ENCODE measurements around the gene SNX7.

SNX7 gene

DNA sequence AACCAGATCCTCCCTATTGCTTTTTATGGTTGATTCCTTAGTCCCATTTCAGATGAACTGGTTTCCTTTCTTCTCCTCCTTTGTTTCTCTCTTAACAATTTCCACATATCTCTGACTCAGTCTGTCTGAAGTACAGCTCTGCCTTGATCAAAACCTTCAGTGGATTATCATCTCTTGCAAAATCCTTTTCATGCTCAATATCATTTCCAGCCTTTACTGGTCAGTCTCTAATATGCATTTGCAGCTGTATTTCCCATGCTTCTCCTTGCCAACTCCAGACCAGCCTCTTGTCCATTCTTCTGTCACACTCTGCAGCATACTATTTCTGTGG is 72.2 kb downstream of the SNX7 start:
- H3K79me2 ChIP-seq (ENCODE audit: insufficient read depth, low read length) = no peaks in the 10 kb centered on the region
- H3K4me2 ChIP-seq (ENCODE audit: low read depth, low read length, poor library complexity, severe bottlenecking) = no peak overlapping the region

DNA sequence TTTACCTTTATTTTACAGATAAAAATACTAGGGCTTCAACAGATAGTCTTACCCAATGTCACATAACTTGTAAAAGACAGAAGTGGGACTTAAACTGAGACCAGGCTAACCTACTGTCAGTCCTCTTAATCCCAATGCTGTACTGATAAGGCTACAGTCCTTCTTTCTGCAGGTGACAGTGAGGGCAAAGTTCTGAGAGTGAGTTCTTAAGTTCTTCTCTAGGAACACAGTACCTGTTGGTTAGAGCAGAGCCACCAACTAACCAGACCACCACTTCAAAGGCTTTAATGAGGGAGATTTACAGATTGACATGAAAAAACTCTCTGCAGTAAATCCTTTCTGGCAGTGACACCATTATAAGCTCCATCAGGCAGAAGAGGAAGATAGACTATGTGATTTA is 74.2 kb downstream of the SNX7 start:
- Histone ChIP-seq H3K36me3 (ENCODE audit: low read length) (no peaks in the 10 kb centered on the region), H3F3A (ENCODE audit: insufficient read depth) (no peaks in the 10 kb centered on the region), H3K4me2 (ENCODE audit: low read depth, low read length, poor library complexity, severe bottlenecking) (no peak overlapping the region), H3K27ac (ENCODE audit: low read depth, low read length) (no peak overlapping the region), H3K9me3 (ENCODE audit: insufficient read depth, low read length) (no peaks in the 10 kb centered on the region), H4K20me1 (ENCODE audit: low read depth, low read length) (no peaks in the 10 kb centered on the region), H3K27me3 (ENCODE audit: low read length) (no peaks in the 10 kb centered on the region), H3K9ac (ENCODE audit: low read length) (no peak overlapping the region), H3K4me3 (ENCODE audit: insufficient read depth, low read length, poor library complexity, severe bottlenecking) (no peak overlapping the region), H2AFZ (ENCODE audit: low read depth, low read length, severe bottlenecking) (no peak overlapping the region), H3K79me2 (ENCODE audit: insufficient read depth, low read length) (no peaks in the 10 kb centered on the region), H3K9me2 (replicated peaks; ENCODE audit: insufficient read depth, low read length) (no peaks in the 10 kb centered on the region)
- no peak for TF ChIP-seq EZH2phosphoT487 (conservative IDR thresholded peaks at IDR 0.05; ENCODE audit: low read length)
- TF ChIP-seq, protein P1, sequence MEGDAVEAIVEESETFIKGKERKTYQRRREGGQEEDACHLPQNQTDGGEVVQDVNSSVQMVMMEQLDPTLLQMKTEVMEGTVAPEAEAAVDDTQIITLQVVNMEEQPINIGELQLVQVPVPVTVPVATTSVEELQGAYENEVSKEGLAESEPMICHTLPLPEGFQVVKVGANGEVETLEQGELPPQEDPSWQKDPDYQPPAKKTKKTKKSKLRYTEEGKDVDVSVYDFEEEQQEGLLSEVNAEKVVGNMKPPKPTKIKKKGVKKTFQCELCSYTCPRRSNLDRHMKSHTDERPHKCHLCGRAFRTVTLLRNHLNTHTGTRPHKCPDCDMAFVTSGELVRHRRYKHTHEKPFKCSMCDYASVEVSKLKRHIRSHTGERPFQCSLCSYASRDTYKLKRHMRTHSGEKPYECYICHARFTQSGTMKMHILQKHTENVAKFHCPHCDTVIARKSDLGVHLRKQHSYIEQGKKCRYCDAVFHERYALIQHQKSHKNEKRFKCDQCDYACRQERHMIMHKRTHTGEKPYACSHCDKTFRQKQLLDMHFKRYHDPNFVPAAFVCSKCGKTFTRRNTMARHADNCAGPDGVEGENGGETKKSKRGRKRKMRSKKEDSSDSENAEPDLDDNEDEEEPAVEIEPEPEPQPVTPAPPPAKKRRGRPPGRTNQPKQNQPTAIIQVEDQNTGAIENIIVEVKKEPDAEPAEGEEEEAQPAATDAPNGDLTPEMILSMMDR (IDR thresholded peaks at IDR 0.05; ENCODE audit: insufficient read depth, low read length, poor library complexity, severe bottlenecking) = no peak

More for the DNA sequence above, 72.2 kb downstream of the SNX7 start:
- Histone ChIP-seq H3K9me2 (replicated peaks; ENCODE audit: insufficient read depth, low read length) (no peaks in the 10 kb centered on the region), H3K4me3 (ENCODE audit: insufficient read depth, low read length, poor library complexity, severe bottlenecking) (no peak overlapping the region), H3K36me3 (ENCODE audit: low read length) (no peaks in the 10 kb centered on the region), H3F3A (ENCODE audit: insufficient read depth) (no peaks in the 10 kb centered on the region), H3K9ac (ENCODE audit: low read length) (no peak overlapping the region), H3K9me3 (ENCODE audit: insufficient read depth, low read length) (no peaks in the 10 kb centered on the region), H3K27me3 (ENCODE audit: low read length) (no peaks in the 10 kb centered on the region), H4K20me1 (ENCODE audit: low read depth, low read length) (no peaks in the 10 kb centered on the region), H3K27ac (ENCODE audit: low read depth, low read length) (no peak overlapping the region), H2AFZ (ENCODE audit: low read depth, low read length, severe bottlenecking) (no peak overlapping the region)
- no peak for TF ChIP-seq EZH2phosphoT487 (conservative IDR thresholded peaks at IDR 0.05; ENCODE audit: low read length)
- TF ChIP-seq, protein P1 (IDR thresholded peaks at IDR 0.05; ENCODE audit: insufficient read depth, low read length, poor library complexity, severe bottlenecking) = no peak

DNA sequence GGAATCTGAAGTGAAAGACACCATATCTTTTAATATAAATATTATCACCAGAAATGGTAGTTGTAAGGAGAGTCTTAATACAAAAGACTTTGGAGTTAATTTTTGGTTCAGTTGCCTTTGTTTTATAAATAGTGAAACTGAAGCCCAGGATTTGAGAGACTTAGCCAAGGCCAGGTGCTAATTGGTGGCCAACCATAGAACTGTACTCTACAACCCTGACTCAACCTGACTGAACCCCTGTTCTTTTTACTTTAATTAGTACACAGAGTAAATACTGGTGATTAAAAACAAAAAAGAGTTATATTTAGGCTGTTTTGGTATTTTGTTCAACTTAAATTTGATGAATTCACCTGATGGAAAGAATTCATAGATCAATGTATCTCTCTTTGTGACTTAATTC is 76.3 kb downstream of the SNX7 start:
- Histone ChIP-seq H3K4me2 (ENCODE audit: low read depth, low read length, poor library complexity, severe bottlenecking) (no peak overlapping the region), H4K20me1 (ENCODE audit: low read depth, low read length) (no peaks in the 10 kb centered on the region), H3K27ac (ENCODE audit: low read depth, low read length) (no peak overlapping the region), H3K9me2 (replicated peaks; ENCODE audit: insufficient read depth, low read length) (no peaks in the 10 kb centered on the region), H2AFZ (ENCODE audit: low read depth, low read length, severe bottlenecking) (no peak overlapping the region), H3K27me3 (ENCODE audit: low read length) (no peaks in the 10 kb centered on the region), H3K9me3 (ENCODE audit: insufficient read depth, low read length) (no peaks in the 10 kb centered on the region), H3K36me3 (ENCODE audit: low read length) (no peaks in the 10 kb centered on the region), H3F3A (ENCODE audit: insufficient read depth) (no peaks in the 10 kb centered on the region), H3K9ac (ENCODE audit: low read length) (no peak overlapping the region), H3K79me2 (ENCODE audit: insufficient read depth, low read length) (no peaks in the 10 kb centered on the region), H3K4me3 (ENCODE audit: insufficient read depth, low read length, poor library complexity, severe bottlenecking) (no peak overlapping the region)
- TF ChIP-seq EZH2phosphoT487 (conservative IDR thresholded peaks at IDR 0.05; ENCODE audit: low read length) = no peak
- TF ChIP-seq, protein P1 (IDR thresholded peaks at IDR 0.05; ENCODE audit: insufficient read depth, low read length, poor library complexity, severe bottlenecking) = no peak

DNA sequence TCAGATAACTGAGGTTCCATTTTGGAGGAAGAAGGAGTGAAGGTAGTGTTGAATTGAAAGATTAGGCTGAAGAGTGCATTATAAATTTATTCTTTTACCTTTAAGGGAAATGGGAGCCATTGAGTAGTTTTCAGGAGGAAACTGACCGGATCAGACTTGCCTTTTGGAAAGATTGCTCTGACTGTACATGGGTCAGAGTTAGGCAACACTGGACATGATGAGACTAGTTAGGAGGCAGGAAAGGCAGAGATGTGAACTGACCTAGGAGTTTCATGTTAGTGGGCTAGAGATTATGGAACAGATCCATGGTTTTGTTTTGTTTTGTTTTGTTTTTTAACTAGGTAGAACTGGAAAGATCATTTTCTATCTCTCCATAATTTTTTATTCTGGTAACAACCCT is 78.2 kb downstream of the SNX7 start:
- Histone ChIP-seq H2AFZ (ENCODE audit: low read depth, low read length, severe bottlenecking) (no peak overlapping the region), H3K4me2 (ENCODE audit: low read depth, low read length, poor library complexity, severe bottlenecking) (no peak overlapping the region), H3K79me2 (ENCODE audit: insufficient read depth, low read length) (no peaks in the 10 kb centered on the region), H3F3A (ENCODE audit: insufficient read depth) (no peaks in the 10 kb centered on the region), H3K9ac (ENCODE audit: low read length) (no peak overlapping the region), H3K9me2 (replicated peaks; ENCODE audit: insufficient read depth, low read length) (no peaks in the 10 kb centered on the region), H3K36me3 (ENCODE audit: low read length) (no peaks in the 10 kb centered on the region), H4K20me1 (ENCODE audit: low read depth, low read length) (no peaks in the 10 kb centered on the region), H3K27me3 (ENCODE audit: low read length) (no peaks in the 10 kb centered on the region), H3K9me3 (ENCODE audit: insufficient read depth, low read length) (no peaks in the 10 kb centered on the region), H3K27ac (ENCODE audit: low read depth, low read length) (no peak overlapping the region), H3K4me3 (ENCODE audit: insufficient read depth, low read length, poor library complexity, severe bottlenecking) (no peak overlapping the region)
- TF ChIP-seq, protein P1 (IDR thresholded peaks at IDR 0.05; ENCODE audit: insufficient read depth, low read length, poor library complexity, severe bottlenecking) = no peak

Data from SU-DHL-6 (cell line).